Measurements from ENCODE around the gene HES6.
"Not testable (repeated sequence)": the region's sequence is repeated elsewhere in the genome, so short reads cannot be mapped to it uniquely, and the experiment has no call there.

The HES6 gene

GRCh38 chr2:238279324-238279682, 39.5 kb upstream of the HES6 start:
- H3K27ac ChIP-seq (ENCODE audit: poor library complexity, severe bottlenecking), result no peak overlapping the region
- H3K27me3 ChIP-seq (ENCODE audit: insufficient read depth, poor library complexity, severe bottlenecking), result no peaks in the 10 kb centered on the region
- peak; percentile 45 for DNase-seq (ENCODE audit: low spot score)
- no peak for ATAC-seq (ENCODE audit: low read depth)
- TF ChIP-seq CTCF (IDR thresholded peaks at IDR 0.05; ENCODE audit: poor library complexity, severe bottlenecking), result no peak
- no peaks in the 10 kb centered on the region for H3K4me1 ChIP-seq (ENCODE audit: insufficient read depth, poor library complexity, severe bottlenecking)
- no peak overlapping the region for H3K4me3 ChIP-seq (ENCODE audit: severe bottlenecking)
- H3K9me3 ChIP-seq (ENCODE audit: severe bottlenecking), result no peaks in the 10 kb centered on the region
- peaks cover 22% of the 10 kb centered on the region for H3K36me3 ChIP-seq (ENCODE audit: low read depth)

- TF ChIP-seq CTCF (IDR thresholded peaks at IDR 0.05; ENCODE audit: poor library complexity, severe bottlenecking), result no peak
- ATAC-seq (ENCODE audit: low read depth), result no peak; the same call in 2 of the 3 replicates
- no peak overlapping the region for H3K27ac ChIP-seq (ENCODE audit: poor library complexity, severe bottlenecking)
- H3K9me3 ChIP-seq (ENCODE audit: severe bottlenecking), result no peaks in the 10 kb centered on the region
- H3K4me1 ChIP-seq (ENCODE audit: insufficient read depth, poor library complexity, severe bottlenecking), result no peaks in the 10 kb centered on the region
- no peak overlapping the region for H3K4me3 ChIP-seq (ENCODE audit: severe bottlenecking)
- no peaks in the 10 kb centered on the region for H3K27me3 ChIP-seq (ENCODE audit: insufficient read depth, poor library complexity, severe bottlenecking)
- no peak for DNase-seq (ENCODE audit: low spot score)
- peaks cover 26% of the 10 kb centered on the region for H3K36me3 ChIP-seq (ENCODE audit: low read depth)
Observed at GRCh38 chr2:238278626-238279323, 38.9 kb upstream of the HES6 start.

- ATAC-seq (ENCODE audit: low read depth) (0 out of 3 replicates have a peak, but pooled peaks have one; percentile 10), DNase-seq (ENCODE audit: low spot score) (no peak)
- no peaks in the 10 kb centered on the region for H3K27me3 ChIP-seq (ENCODE audit: insufficient read depth, poor library complexity, severe bottlenecking)
- no peaks in the 10 kb centered on the region for H3K9me3 ChIP-seq (ENCODE audit: severe bottlenecking)
- no peaks in the 10 kb centered on the region for H3K4me1 ChIP-seq (ENCODE audit: insufficient read depth, poor library complexity, severe bottlenecking)
- H3K4me3 ChIP-seq (ENCODE audit: severe bottlenecking), result no peak overlapping the region
- peaks cover 31% of the 10 kb centered on the region for H3K36me3 ChIP-seq (ENCODE audit: low read depth)
- H3K27ac ChIP-seq (ENCODE audit: poor library complexity, severe bottlenecking), result no peak overlapping the region
- no peak for TF ChIP-seq CTCF (IDR thresholded peaks at IDR 0.05; ENCODE audit: poor library complexity, severe bottlenecking)
Observed at GRCh38 chr2:238277695-238278094, 37.9 kb upstream of the HES6 start.

GRCh38 chr2:238274152-238274865, 34.5 kb upstream of the HES6 start:
- DNase-seq (ENCODE audit: low spot score), result no peak
- no peak overlapping the region for H3K4me3 ChIP-seq (ENCODE audit: severe bottlenecking)
- peaks cover 56% of the 10 kb centered on the region for H3K36me3 ChIP-seq (ENCODE audit: low read depth)
- TF ChIP-seq CTCF (IDR thresholded peaks at IDR 0.05; ENCODE audit: poor library complexity, severe bottlenecking), result no peak
- ATAC-seq (ENCODE audit: low read depth), result no peak
- H3K9me3 ChIP-seq (ENCODE audit: severe bottlenecking), result no peaks in the 10 kb centered on the region
- no peaks in the 10 kb centered on the region for H3K27me3 ChIP-seq (ENCODE audit: insufficient read depth, poor library complexity, severe bottlenecking)
- peaks cover 3% of the 10 kb centered on the region for H3K4me1 ChIP-seq (ENCODE audit: insufficient read depth, poor library complexity, severe bottlenecking)
- no peak overlapping the region for H3K27ac ChIP-seq (ENCODE audit: poor library complexity, severe bottlenecking)

GRCh38 chr2:238273433-238273832, 33.6 kb upstream of the HES6 start:
- H3K27me3 ChIP-seq (ENCODE audit: insufficient read depth, poor library complexity, severe bottlenecking); DNase-seq (ENCODE audit: low spot score); H3K4me3 ChIP-seq (ENCODE audit: severe bottlenecking); H3K4me1 ChIP-seq (ENCODE audit: insufficient read depth, poor library complexity, severe bottlenecking); ATAC-seq (ENCODE audit: low read depth); H3K9me3 ChIP-seq (ENCODE audit: severe bottlenecking); H3K27ac ChIP-seq (ENCODE audit: poor library complexity, severe bottlenecking): not testable (repeated sequence)
- H3K36me3 ChIP-seq (ENCODE audit: low read depth), result peaks cover 60% of the 10 kb centered on the region

All from RWPE2 (cell line).